Smooth muscle cell (in vitro differentiated cells): Measurements from ENCODE around the gene DLG2. TPM values are rescaled to one million over a fixed set of nuclear protein-coding genes. Genes with fewer than 3 reads are reported as not detected.

Experiments used
- DNase-seq: peaks from one replicate; lab custom pipeline; 2025; ENCODE audit not compliant: unreplicated experiment; lab: John Stamatoyannopoulos, UW
- H2AFZ ChIP-seq: fragments of 200-600 bp; sonication (generic); 2 replicates; pipeline ENCODE4 v1.6.0; 2016; ENCODE audit warnings: antibody characterized with exemption, low read depth, mild to moderate bottlenecking
- H3F3A ChIP-seq: fragments of 200-600 bp; sonication (generic); 2 replicates; pipeline ENCODE4 v1.6.0; 2017; ENCODE audit warnings: antibody characterized with exemption, low read depth
- H3K27ac ChIP-seq: fragments of 200-600 bp; sonication (generic); 2 replicates; pipeline ENCODE4 v1.5.1; 2016; ENCODE audit warnings: low read depth, mild to moderate bottlenecking
- H3K27me3 ChIP-seq: fragments of 200-600 bp; sonication (generic); 2 replicates; pipeline ENCODE4 v1.6.1; 2016; ENCODE audit warnings: low read depth, mild to moderate bottlenecking
- H3K36me3 ChIP-seq: fragments of 200-600 bp; sonication (generic); 2 replicates; pipeline ENCODE4 v1.5.1; 2016; ENCODE audit warnings: low read depth
- H3K4me1 ChIP-seq: fragments of 200-600 bp; sonication (generic); 2 replicates; pipeline ENCODE4 v1.5.1; 2016; ENCODE audit warnings: low read depth
- H3K4me2 ChIP-seq: fragments of 200-600 bp; sonication (generic); 2 replicates; pipeline ENCODE4 v1.6.0; 2016; ENCODE audit warnings: mild to moderate bottlenecking
- H3K4me3 ChIP-seq: fragments of 200-600 bp; sonication (generic); 2 replicates; pipeline ENCODE4 v1.5.1; 2016; ENCODE audit warnings: mild to moderate bottlenecking
- H3K79me2 ChIP-seq: fragments of 200-600 bp; sonication (generic); 2 replicates; pipeline ENCODE4 v1.6.0; 2016; ENCODE audit warnings: low read depth, mild to moderate bottlenecking
- H3K9ac ChIP-seq: fragments of 200-600 bp; sonication (generic); 2 replicates; pipeline ENCODE4 v1.6.0; 2016; ENCODE audit warnings: low read depth
- H3K9me3 ChIP-seq: fragments of 200-600 bp; sonication (generic); replicated peaks from 2 replicates; pipeline ENCODE4 v1.5.1; 2016; ENCODE audit warnings: low read depth
- H4K20me1 ChIP-seq: fragments of 200-600 bp; sonication (generic); 2 replicates; pipeline ENCODE4 v1.6.0; 2016; ENCODE audit warnings: low read depth
- WGBS: methylation state at CpG from one replicate; pipeline ENCODE4 v1.1.7; 2016; ENCODE audit warnings: low lambda C conversion rate; 5-methylcytosine and 5-hydroxymethylcytosine counted together
- polyA plus RNA-seq: library from polyadenylated mRNA; unstranded; fragments of >200 nt; fragmentation: Nextera tagmentation; extraction: Ambion mirVana; gene quantifications from 2 replicates; pipeline ENCODE4 v1.2.1, GENCODE V29; 2016
- total RNA-seq: library from RNA; depleted of rRNA; stranded (reverse); fragments of >200 nt; gene quantifications from 2 replicates; pipeline ENCODE4 v1.2.3, GENCODE V29; 2014
- TF ChIP-seq, protein P1 (sequence below): fragments of 200-600 bp; sonication (generic); IDR thresholded peaks from 2 replicates; pipeline ENCODE4 v1.5.1; 2017; ENCODE audit warnings: borderline replicate concordance, mild to moderate bottlenecking, antibody characterized with exemption; ENCODE audit not compliant: insufficient read depth, poor library complexity, severe bottlenecking

The DLG2 gene
- total and polyA plus RNA-seq, 2 experiments from 2014 or later = 0.74 to 1.1 TPM

DNA sequence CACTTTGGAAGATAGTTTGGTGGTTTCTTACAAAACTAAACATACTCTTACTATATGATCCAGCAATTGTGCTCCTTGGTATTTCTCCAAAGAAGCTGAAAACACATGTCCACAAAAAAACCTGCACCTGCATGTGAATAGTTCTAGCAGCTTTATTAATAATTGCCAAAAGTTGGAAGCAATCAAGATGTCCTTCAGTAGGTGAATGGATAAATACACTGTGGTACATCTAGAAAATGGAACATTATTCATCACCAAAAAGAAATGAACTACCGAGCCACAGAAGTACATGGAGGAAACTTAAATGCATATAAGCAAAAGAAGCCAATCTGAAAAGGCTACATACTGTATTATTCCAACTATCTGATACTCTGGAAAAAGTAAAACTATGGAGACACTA is 1771.9 kb downstream of the DLG2 start:
- DNase-seq = no peak

DNA sequence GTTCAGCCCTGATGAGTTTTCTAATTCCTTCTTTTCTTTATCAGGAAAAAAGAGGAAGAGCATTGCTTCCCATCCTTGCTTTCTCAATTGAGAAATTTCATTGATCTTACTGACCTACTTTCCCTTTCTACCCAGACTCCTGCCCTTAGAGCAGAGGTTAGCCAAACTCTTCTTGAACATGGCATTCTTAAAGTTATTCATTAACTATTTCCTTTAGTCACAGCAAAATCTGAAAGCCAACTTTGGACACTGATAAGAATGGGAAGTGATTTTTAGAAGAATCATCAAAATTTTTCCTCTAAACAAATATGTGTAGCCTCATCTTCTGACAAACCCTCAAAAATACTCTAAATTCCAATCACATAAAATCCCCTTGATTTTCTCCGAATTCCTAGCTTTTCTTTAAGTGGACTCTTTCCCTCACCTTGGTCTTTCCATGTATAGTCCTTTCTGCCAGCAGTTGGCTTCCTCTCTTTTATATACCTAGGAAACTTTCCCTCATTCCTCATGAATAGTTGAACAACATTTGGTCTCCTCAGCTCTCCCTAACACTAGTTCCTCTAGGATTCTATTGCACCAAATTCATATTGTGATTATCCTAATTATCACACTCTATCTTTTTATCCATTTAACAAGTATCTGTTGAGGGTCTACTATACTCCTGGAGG is 1774.2 kb downstream of the DLG2 start:
- WGBS = 64% methylated on average over 1 of the region's 1 CpG
- TF ChIP-seq, protein P1, sequence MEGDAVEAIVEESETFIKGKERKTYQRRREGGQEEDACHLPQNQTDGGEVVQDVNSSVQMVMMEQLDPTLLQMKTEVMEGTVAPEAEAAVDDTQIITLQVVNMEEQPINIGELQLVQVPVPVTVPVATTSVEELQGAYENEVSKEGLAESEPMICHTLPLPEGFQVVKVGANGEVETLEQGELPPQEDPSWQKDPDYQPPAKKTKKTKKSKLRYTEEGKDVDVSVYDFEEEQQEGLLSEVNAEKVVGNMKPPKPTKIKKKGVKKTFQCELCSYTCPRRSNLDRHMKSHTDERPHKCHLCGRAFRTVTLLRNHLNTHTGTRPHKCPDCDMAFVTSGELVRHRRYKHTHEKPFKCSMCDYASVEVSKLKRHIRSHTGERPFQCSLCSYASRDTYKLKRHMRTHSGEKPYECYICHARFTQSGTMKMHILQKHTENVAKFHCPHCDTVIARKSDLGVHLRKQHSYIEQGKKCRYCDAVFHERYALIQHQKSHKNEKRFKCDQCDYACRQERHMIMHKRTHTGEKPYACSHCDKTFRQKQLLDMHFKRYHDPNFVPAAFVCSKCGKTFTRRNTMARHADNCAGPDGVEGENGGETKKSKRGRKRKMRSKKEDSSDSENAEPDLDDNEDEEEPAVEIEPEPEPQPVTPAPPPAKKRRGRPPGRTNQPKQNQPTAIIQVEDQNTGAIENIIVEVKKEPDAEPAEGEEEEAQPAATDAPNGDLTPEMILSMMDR = no peak

More for the DNA sequence above, 1771.9 kb downstream of the DLG2 start:
- no peak overlapping the region for H3K27ac ChIP-seq
- H3F3A ChIP-seq = no peaks in the 10 kb centered on the region
- H3K79me2 ChIP-seq = no peaks in the 10 kb centered on the region
- H3K9me3 ChIP-seq = peaks cover 8% of the 10 kb centered on the region
- no peak overlapping the region for H2AFZ ChIP-seq
- 96% methylated on average over 1 of the region's 1 CpG for WGBS
- no peaks in the 10 kb centered on the region for H3K27me3 ChIP-seq
- H3K4me3 ChIP-seq = no peak overlapping the region
- TF ChIP-seq, protein P1 = no peak
- H3K36me3 ChIP-seq = no peaks in the 10 kb centered on the region
- no peak overlapping the region for H3K9ac ChIP-seq
- no peak overlapping the region for H3K4me2 ChIP-seq
- H3K4me1 ChIP-seq = no peaks in the 10 kb centered on the region
- no peaks in the 10 kb centered on the region for H4K20me1 ChIP-seq

DNA sequence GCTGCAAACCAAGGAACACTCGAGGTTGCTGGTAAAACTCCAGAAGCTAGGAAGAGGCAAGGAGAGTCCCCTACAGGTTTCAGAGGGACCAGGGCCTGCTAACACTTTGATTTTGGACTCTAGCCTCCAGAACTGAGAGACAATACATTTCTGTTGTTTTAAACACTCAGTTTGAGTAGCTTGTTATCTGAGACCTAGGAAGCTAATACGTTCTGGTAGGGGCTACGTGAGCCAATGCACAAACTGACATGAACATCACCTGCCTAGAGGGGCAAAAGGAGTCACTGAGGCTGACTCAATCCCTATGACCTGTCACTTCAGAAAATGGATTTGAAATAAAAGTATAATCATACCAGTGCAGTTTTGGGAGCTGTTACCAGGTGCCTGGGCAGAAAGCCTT is 1775.1 kb downstream of the DLG2 start:
- Histone ChIP-seq H3K27me3 (no peaks in the 10 kb centered on the region), H3K79me2 (no peaks in the 10 kb centered on the region), H3K9ac (no peak overlapping the region), H3K36me3 (no peaks in the 10 kb centered on the region), H2AFZ (no peak overlapping the region), H4K20me1 (no peaks in the 10 kb centered on the region), H3F3A (no peaks in the 10 kb centered on the region), H3K4me3 (no peak overlapping the region), H3K4me1 (no peaks in the 10 kb centered on the region), H3K9me3 (peaks cover 6% of the 10 kb centered on the region), H3K27ac (no peak overlapping the region), H3K4me2 (no peak overlapping the region)
- TF ChIP-seq, protein P1 = no peak
- no peak for DNase-seq
- 86% methylated on average over 3 of the region's 3 CpGs for WGBS

More for the DNA sequence above, 1774.2 kb downstream of the DLG2 start:
- Histone ChIP-seq H3K27me3 (no peaks in the 10 kb centered on the region), H3K4me2 (no peak overlapping the region), H3K4me1 (no peaks in the 10 kb centered on the region), H2AFZ (no peak overlapping the region), H4K20me1 (no peaks in the 10 kb centered on the region), H3K9ac (no peak overlapping the region), H3K9me3 (peaks cover 8% of the 10 kb centered on the region), H3K4me3 (no peak overlapping the region), H3F3A (no peaks in the 10 kb centered on the region), H3K27ac (no peak overlapping the region), H3K36me3 (no peaks in the 10 kb centered on the region), H3K79me2 (no peaks in the 10 kb centered on the region)
- DNase-seq = no peak

DNA sequence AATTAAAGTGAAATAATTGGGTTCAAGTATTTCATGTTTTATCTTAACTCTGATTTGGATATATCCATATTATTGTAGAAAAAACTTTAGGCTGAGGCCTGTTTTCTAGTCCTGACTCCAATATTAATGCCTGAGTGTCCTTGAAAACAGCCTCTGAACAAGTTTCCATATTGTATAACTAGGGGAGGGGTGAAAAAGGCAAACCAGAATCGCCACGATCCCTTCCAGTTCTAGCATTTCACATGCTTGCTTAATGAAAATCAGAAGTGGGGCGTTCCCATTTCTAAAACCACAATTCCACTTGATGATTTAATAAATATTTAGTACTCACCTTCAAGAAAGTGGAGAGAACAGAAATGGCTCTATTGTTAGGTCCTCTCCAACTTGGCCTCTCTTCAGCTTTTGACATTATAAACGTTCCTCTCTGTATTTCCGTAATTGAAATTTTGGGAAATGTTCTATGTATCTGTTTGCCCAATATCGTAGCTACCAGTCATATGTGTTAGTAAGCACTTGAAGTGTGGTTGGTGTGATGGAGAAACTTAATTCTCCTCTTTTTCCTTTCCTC is 1779.6 kb downstream of the DLG2 start:
- Histone ChIP-seq H4K20me1 (no peaks in the 10 kb centered on the region), H3K27me3 (no peaks in the 10 kb centered on the region), H3K79me2 (no peaks in the 10 kb centered on the region), H3K4me1 (no peaks in the 10 kb centered on the region), H3K9me3 (no peaks in the 10 kb centered on the region), H3K9ac (no peak overlapping the region), H2AFZ (no peak overlapping the region), H3K4me3 (no peak overlapping the region), H3K4me2 (no peak overlapping the region), H3K27ac (no peak overlapping the region), H3F3A (no peaks in the 10 kb centered on the region), H3K36me3 (no peaks in the 10 kb centered on the region)
- TF ChIP-seq, protein P1 = no peak
- 94% methylated on average over 6 of the region's 6 CpGs for WGBS
- no peak for DNase-seq
